SW480 (cell line): ENCODE results near the gene WFDC1.

Source experiments
- DNase-seq: peaks from one replicate; pipeline ENCODE4 v3.0.0-alpha.2; 2016; ENCODE audit warnings: low spot score

WFDC1 gene

DNA sequence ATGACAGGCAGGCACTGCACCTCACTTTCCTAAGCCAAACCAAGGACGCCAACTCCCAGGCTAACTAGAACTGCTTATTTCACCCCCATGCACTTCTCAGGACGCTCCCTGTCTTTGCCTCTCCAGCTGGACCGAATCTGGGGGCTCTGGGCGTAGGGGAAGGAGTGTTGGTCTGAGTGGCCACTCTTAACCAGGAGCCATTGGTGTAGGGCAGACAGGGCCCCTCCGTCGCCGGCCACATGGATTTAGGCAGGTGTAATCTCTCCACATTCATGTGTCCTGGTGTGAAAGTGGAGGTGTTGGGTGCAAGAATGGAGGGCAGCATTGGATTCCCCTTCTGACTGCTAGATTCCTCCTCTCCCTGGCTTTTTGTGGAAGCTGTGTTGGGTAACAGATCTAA lies 83.4 kb downstream of the WFDC1 start:
- DNase-seq = no peak

DNA sequence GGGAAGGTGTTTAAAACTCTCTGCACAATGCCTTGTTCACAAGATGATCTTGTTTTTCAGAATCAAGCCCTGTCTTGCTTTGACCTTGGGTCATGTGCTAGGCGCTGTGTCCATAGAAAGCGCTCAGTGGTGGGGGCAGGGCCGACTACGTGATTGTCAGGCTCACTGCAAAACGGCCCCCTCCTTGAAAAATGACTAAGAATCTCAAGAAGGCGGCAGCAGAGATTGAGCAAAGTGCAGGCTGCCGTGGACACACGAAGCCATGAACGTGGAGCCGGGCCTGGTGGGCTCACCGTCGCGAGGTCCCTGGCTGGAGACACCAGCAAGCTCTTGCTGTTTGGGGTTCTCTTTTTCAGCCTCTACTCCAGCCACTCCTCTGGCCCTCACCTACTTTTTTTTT lies 83.9 kb downstream of the WFDC1 start:
- no peak for DNase-seq

DNA sequence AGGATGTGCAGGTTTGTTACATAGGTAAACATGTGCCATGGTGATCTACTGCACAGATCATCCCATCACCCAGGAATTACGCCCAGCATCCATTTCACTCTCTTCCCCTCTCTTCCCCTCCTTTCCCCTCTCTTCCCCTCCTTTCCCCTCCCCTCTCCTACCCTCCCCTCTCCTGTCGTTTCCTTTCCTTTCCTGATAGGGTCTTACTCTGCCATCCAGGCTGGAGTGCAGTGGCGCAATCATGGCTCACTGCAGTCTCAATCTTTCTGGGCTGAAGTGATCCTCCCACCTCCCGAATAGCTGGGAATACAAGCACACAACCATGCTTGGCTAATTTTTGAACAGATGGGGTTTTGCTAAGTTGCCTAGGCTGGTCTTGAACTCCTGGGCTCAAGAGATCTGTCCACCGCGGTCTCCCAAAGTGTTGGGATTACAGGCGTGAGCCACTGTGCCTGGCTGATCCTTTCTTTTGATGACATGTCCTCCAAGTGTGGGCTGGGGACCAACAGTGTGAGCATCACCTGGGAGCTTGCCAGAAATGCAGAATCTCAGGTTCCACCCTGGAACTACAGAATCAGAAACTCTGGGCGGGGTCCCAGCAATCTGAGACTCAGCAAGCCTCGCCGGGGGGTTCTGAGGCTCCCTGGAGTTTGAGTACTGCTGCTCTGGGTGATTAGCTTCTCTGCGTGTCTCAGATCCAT lies 84.5 kb downstream of the WFDC1 start:
- DNase-seq = no peak
